Fibroblast of pulmonary artery (primary cell): ENCODE measurements around the gene SULT1B1.

Experiments used
- DNase-seq: peaks from one replicate; pipeline ENCODE4 v3.0.0-alpha.2; 2010; ENCODE audit warnings: low read depth
- H3K4me3 ChIP-seq: replicated peaks from 2 replicates; pipeline ENCODE4 v1.5.1; 2011; ENCODE audit warnings: low read depth, mild to moderate bottlenecking, control low read depth, low read length, moderate library complexity
- CTCF ChIP-seq: IDR thresholded peaks from 2 replicates; pipeline ENCODE4 v1.5.1; 2011; ENCODE audit warnings: mild to moderate bottlenecking, control low read depth, low read length, inconsistent platforms; ENCODE audit errors: missing control alignments

SULT1B1 gene

GRCh38 chr4:69750346-69750745, 10.1 kb downstream of the SULT1B1 start:
- no peak overlapping the region for H3K4me3 ChIP-seq
- TF ChIP-seq CTCF, result no peak
- peak; percentile 61 for DNase-seq

- TF ChIP-seq CTCF, result no peak
- DNase-seq, result peak; percentile 84
- no peak overlapping the region for H3K4me3 ChIP-seq
Measured at GRCh38 chr4:69749771-69750170, 10.6 kb downstream of the SULT1B1 start.

GRCh38 chr4:69748173-69748572, 12.2 kb downstream of the SULT1B1 start:
- peak; percentile 72 for DNase-seq
- H3K4me3 ChIP-seq, result no peak overlapping the region
- no peak for TF ChIP-seq CTCF

GRCh38 chr4:69744157-69744478, 16.3 kb downstream of the SULT1B1 start:
- TF ChIP-seq CTCF, result no peak
- DNase-seq, result no peak
- H3K4me3 ChIP-seq, result no peak overlapping the region

GRCh38 chr4:69743476-69744156, 16.8 kb downstream of the SULT1B1 start:
- no peak for DNase-seq
- no peak overlapping the region for H3K4me3 ChIP-seq
- no peak for TF ChIP-seq CTCF

- no peak for DNase-seq
- TF ChIP-seq CTCF, result no peak
- no peak overlapping the region for H3K4me3 ChIP-seq
Measured at GRCh38 chr4:69742596-69742995, 17.8 kb downstream of the SULT1B1 start.

- no peak for DNase-seq
- H3K4me3 ChIP-seq, result no peak overlapping the region
- no peak for TF ChIP-seq CTCF
Measured at GRCh38 chr4:69738872-69739271, 21.5 kb downstream of the SULT1B1 start.
